ENCODE measurements around the gene MAP1LC3B2.

The MAP1LC3B2 gene

DNA sequence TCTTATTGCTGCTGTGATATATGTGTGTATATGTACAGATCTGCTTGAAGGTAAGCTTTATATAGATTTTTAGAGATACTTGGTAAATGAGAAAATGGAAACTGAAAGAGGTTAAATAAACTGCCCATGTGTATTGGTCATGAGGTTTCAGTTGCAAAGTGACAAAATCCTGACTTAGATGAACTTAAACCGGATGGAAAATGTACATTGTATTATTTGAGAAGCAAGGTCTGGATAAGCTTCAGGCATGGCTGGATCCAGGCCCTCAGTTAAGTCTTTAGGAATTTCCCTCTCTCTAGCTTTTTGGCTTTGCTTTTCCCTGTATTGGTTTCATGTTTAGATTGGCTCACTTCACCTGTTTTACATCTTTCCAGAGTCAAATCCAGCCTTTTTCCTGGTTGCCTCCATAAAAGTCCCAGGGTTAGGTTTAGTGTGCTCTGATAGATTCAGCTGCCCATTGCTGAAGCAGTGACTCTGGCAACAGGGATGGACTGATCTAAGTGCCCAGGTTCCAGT lies 21.0 kb upstream of the MAP1LC3B2 start:
- no peak for DNase-seq

DNA sequence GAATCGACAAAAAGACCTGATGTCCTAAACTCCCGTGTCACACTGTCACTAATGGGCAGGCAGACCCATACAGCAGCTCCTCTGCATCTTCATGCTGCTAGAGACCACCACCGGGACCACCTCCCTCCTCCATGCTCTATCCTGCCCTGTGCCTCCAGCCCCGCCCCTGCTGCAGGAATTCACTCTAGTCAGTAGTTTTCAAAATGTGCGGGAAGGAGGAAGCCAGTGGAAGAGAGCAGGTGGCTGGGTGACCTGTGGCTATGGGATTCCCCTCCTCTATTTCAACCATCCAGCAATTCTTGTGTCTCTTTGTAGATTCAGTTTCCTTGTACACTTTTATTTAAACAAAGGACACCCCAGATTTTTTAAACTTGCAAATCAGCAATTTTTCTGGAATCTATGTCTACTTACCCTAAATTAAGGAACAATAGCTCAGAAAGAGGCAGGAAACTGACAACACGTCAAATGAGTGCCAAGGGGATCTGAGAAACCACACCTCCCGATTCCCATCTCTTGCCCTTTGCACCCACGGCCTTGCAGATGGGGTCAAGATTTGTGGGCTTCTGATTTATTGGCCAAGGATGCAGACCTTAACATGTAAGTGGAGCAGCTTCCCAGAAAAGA lies 20.4 kb upstream of the MAP1LC3B2 start:
- DNase-seq = no peak

DNA sequence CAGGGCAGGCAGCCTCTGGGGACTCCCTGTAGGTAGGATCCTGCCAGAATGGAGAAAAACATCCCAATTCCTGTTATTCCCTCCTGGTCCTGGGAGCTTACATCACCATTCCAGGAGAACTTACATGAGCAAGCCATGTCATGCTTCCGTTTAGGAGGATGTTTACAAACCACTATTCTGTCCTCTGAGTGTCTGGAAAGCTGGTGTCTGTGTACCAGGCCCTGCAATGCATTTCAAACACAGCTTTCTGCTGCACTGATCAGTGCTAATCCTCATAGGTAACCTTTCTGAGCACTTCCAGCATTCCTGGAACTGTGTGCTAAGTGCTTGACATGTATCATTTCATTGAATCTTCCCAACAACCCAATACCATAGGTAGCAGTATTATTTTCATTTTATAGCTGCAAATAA lies 19.8 kb upstream of the MAP1LC3B2 start:
- no peak for DNase-seq

DNA sequence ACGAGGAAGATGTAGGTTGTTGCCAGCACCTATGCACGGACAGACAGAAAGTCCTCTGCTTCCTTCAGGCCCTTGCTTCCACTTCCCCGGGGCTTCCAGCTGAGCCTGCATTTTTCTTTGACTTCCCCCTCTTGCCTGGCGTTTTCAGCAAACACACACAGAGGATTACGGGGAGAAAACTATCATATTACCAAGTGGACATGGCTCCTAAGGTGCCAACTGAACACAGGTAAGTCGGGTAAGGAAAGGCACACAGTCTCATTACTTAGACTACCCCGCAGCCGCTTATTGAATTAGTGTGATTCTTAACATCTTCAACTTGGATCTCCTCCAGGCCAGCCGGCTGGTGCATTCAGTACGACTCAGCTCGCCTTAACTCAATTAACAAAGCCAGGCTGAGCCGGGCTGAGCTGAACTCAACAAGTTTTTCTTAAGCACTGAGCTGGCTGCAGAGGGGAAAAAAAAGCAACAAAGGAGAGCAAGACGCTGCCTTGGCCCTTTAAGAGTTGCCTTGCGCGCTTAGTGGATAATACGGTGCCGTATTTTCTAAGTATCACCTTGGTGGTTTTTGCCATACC lies 19.2 kb upstream of the MAP1LC3B2 start:
- DNase-seq = no peak

DNA sequence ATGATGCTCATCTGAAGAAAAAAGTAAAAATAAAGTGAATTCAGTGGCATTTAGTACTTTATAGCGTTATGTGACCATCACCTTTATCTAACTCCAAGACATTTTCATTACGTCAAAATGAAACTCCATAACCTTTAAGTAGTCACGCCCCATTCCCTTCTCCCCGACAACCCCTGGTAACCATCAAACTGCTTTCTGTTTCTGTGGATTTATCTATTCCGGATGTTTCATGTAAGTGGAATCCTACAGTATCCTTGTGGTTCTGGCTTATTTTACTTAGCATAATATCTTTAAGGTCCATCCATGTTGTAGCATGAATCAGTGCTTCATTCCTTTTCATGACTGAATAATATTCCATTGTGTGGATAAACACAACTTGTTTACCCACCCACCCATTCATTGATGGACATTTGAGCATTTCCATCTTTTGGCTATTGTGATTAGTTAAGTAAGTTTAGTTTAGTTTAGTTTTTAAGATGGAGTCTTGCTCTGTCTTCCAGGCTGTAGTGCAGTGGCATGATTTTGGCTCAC lies 18.5 kb upstream of the MAP1LC3B2 start:
- DNase-seq = no peak

DNA sequence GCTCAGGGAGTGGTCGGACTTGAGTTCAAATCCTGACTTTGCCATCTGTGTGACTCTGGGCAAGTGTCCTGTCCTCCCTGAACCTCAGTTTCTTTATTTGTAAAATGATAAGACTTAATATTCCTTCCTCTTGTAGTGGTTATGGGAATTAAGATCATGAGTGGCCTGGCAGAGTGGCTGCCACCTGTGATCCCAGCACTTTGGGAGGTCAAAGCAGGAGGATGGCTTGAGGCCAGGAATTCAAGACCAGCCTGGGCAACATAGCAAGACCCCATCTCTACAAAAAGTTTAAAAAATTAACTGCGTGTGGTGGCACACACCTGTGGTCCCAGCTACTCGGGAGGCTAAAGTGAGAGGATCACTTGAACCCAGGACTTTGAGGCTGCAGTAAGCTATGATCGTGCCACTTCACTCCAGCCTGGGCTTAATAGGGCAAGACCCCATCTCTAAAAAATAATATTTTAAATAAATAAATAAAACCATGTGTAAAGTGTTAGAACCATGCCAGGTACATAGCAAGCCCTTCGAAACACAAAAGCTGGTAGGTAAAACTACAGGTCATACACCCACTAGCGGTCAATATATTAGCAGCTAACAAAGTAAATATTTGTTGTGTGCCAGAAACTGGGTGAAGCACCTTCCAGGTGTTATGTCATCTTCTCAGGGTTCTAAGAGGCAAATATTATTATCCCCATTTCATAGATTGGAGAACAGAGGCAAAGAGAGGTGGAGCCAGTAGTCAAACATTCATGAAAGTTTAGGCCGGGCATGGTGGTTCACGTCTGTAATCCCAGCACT lies 17.4 kb upstream of the MAP1LC3B2 start:
- DNase-seq = no peak

DNA sequence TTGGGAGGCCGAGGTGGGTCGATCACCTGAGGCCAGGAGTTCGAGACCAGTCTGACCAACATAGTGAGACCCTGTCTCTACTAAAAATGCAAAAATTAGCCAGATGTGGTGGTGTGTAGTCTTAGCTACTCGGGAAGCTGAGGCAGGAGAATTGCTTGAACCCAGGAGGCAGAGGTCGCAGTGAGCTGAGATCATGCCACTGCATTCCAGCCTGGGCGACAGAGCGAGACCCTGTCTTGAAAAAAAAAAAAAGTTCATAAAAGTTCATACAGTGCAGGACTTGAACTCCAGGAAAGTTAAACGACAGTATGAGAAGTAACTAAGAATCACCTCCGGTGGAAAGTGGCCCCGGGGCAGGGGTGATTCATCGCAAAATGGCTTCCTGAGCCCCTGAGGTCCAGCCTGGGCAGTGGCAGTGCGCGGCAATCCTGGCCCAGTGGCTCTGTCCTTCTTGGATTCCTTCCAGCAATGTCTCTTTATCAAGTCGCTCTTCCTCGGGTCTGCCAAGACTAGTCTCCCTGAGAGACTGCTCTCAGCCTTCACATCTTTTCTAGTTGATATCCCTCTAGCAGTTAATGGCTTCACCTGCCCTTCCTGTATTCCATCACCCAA lies 16.7 kb upstream of the MAP1LC3B2 start:
- no peak for DNase-seq

DNA sequence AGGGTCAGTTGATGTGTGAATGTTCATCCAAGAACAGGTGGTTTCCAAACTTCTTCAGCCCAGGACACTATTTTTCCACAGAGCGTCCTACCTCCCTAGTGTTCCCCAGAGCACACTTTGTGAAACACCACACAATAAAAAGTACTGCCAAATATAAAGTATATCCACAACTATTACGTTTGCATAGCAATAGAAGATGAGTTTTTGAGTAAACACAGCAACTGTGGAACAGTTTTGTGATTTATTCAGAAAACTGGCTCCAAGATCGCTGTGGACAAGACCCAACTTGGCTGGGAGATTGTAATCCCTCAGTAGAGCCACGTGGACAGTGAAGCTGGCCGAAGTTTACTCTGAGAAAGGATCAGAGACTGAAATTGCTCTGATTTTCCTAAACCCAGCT lies 14.5 kb upstream of the MAP1LC3B2 start:
- DNase-seq = no peak

DNA sequence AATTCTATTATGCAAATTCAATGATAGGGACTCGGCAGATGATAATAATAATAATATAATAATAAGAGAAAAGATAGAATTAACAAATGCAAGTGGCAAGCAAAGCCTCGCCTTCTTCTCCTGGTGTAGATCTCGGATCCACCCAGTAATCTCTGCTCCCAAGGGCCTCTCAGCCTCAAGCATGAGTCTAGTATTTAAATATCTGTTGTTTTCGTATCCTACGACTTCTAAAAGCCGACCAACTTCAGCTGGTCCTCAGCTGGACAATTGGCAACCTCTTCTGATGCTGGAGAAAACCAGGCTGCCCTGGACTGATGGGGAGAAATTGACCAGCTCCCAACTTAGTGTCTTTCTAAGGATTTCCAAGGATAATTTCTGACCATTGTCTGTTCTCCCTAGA lies 14.0 kb upstream of the MAP1LC3B2 start:
- no peak for DNase-seq

DNA sequence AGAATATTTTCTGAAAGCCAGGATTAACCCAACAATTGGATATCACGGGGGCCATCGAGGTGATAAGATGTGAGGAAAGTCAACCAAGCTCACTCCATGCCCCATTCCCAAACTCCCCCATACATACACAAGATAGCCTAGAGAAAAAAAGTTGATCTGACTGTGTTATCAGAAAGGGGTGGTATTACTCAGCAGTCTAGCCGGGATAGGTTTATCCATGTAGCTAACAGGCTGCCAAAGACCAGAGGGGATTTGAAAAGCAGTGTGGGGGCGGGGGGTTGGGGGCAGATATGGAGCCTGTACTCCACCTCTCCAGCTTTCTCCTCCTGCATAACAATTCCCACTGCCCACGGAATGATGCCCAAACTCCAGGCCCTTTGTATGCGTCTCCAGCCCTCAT lies 13.2 kb upstream of the MAP1LC3B2 start:
- DNase-seq = no peak

DNA sequence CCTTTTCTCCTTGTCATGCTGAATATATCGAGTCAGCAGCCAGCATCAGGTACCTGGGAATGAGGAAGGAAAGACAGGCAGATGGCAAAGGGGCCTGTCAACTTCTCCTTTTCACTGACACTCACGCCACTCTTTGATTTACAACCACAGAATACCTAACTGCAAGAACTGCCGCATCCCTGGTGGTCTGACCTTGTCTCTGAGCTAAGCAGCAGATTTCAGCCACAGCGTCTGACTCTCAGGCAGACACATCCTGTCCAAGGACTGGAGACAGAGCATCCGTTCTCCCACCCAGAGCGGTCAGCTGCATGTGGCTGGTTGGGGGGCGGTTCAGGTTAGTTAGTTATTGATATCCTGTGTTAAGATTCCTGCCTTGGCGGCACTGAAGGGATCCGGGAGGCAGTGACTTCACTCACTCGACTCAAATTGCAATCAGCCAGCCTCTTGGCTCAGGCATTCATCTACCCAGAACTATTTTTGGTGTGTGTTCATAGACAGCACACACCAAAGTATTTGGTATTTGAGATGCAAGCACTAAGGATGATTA lies 11.2 kb upstream of the MAP1LC3B2 start:
- no peak for DNase-seq

DNA sequence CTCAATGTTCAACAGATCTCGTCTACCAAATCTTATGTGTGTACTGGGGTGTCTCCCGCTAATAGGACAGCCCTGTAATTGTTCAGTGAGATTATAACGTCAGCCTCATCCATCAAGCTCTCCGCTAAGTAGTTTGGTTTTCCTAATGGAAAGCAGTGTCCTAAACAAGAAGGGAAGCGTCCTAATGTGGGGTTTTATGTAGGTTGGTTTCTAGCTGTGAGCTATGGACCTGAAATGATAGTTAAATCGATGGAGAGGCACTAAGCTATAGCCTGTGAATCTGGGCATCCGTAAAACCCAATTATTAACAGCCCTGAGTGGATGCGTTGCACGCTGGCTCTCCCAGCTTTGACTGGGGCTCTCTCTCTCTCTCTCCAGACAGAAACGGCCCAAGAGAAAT lies 9.2 kb upstream of the MAP1LC3B2 start:
- DNase-seq = no peak

DNA sequence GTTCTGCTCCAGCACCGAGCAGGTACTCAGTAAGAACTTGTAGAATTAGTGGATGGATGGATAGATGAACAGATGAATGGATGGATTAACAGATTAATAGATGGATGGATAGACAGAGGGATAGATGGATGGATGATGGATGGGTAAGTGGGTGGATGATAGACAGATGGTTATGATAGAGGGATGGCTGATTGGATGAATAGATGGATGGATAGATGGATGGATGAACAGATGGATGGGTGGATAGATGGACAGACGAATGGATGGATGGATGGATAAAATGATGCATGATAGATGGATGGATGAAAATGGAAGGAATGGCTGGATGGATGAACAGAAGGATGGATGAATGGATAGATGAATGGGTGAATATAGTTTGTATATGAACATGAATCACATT lies 8.0 kb upstream of the MAP1LC3B2 start:
- DNase-seq = no peak

DNA sequence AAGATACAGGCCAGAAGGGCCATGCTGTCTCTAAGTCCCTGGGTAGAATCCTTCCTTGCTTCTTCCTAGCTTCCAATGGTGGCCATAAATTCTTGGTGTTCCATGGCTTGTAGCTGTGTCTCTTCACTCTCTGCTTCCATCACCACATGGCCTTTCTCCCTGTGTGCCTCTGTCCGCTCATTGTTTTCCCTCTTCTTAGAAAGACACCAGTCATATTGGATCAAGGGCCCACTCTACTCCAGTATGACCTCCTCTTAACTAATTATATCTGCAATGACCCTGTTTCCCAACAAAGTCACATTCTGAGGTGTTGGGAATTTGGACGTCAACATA lies 7.6 kb upstream of the MAP1LC3B2 start:
- DNase-seq = no peak

DNA sequence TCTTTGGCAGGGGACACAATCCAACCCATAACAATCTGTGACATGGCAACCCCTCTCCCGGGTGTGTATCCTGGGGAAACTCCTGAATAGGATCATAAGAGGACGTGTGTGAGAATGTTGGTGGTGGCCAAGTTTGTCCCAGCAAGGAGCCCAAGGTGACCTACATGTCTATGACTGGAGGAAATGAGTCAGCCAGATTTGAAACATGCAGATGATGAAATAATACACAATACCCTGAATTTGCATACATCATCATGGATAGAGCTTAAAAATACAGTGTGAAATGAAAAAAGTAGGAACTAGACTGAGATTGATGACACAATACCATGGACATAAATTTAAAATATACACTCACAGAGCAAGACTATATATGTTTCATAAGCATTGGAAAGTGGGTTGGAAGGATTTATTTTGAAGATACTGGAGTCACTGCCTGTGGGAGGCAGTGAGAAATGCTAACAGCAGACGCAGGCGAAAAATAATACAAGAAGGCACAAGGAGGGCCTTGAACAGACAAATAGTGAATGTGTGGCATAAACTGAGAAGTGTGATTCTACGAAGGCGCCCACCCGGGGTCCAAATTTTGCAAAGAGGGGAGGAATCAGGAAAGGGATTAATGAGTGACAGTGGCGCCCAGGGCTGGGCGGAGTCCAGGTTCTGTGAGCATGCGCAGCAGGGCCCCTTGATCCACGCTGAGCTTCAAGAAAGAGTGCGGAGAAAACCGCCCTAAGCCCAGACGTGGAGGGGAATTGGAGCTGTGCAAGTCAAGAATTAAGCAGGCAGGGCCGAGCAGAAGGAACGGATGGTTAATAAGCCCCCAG lies 7.0 kb upstream of the MAP1LC3B2 start:
- no peak for DNase-seq

DNA sequence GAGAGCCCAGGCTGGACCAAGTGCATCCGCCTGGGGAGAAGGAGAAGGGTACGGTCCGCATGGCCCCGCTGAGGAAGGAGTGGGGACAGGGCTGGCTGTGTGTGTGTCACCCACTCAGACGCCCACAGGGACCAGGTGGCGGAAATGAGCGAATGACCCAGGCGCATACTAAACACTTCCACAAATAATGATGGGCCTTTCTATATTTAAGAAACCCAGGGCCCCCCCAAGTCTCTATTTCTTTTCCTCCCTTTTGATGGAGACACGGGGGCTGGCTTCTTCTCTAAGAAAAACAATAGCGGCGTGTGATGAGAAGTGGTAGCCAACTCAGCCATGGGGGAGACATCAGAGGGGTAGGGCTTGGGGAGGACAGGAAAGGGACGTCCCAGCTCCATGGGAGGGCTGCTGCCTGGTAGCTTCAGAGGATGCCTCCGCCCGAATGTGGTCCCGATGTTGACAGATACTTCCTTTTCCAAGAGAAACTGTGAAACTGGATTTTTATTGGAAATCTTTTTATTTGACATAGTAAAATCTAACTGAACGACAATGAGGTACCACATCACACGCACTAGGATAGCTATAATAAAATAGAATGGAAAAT lies 6.3 kb upstream of the MAP1LC3B2 start:
- DNase-seq = no peak

DNA sequence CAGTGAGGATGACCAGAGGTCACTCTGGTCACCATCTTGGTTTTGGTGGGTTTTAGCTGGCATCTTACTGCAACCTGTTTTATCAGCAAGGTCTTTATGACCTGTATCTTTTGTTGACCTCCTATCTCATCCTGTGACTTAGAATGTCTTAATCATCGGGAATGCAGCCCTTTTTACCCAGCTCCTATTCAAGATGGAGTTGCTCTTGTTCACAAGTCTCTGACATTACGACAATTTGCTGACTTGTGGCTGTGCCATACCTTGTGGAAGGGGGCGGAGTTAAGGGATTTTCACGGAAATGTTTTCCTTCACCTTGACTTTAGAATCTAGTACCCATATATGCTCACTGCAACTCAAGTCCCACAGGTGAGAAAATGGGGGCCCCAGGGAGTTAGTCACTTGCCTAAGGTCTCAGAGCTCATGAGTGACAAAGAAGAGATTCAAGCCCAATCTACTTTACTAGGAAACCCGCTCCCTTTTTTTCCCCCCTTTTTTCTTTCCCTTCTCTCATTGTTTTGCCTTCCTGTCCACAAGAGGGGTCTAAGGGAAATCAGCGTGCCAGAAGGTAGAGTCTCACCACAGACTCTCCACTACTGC lies 2.7 kb upstream of the MAP1LC3B2 start:
- no peak for DNase-seq

DNA sequence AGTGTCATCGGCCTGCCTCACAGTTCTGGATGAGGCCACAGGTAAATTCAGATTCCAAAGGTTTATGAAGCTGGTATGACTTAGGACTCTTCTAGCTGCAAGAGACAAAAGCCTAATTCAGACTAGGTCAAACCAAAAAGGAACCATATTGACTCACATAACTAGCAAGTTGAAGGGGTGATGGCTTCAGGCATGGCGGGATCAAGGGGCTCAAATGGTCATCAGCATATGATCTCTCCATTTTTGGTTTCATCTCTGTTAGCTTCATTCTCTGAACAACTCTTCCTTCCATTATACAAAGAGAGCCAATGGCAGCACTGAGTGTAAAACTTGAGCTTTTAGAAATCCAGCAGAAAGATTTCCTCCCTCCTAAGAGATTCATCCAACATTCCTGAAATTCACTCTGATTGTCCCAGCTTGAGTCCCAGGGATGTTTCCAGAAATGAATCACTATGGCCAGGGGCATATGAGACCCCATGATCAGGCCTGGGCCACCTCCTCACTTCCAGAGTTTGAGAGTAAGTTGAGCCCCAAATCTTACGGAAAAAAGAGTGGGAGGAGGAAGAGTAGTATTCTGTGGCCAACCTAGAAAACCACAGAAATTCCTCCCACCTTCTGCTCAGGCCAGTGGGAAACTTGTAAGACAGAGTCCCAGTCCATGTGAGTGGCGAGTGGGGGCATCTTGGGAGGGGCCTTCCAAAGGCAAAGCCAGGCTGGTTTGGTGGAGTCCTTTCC lies 2.0 kb upstream of the MAP1LC3B2 start:
- no peak for DNase-seq

DNA sequence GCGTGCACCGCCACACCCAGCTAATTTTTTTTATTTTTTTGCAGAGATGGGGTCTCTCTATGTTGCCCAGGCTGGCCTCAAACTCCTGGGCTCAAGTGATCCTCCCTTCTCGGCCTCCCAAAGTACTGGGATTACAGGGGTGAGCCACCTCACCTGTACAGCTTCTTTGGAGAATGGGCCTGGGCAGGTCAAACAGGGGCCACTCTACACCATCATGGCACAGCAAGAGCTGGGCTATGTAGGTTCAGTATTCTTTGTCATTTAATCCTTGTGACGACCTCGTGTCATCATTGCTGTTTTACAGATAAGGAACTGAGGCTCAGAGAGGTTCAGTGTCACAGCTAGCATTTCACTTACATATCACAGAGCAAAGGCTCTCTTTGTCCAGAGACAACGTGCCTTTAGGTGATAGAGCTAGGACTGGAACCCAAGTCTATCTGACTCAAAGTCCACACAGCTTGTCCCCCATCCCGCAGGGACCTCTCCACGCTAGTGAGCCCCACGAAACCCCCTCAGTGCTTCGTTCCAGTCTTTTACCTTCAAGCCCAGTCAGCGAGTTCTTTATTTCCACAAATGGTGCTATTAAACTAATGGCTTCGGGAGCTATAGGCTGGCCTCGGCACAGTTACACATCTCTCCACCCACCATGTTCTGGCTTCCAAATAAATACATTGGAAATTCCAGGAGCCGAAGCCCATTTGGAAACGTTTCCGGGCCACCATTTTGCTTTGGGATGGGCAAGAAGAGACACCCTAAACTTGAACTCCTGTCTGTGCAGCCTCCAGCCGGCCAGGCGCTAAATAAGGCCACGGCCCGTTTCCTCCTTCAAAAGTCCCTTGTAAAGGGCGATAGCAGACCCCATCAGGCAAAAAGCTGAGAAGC lies 660 bp upstream of the MAP1LC3B2 start:
- DNase-seq = no peak

Data from stimulated activated CD4-positive, alpha-beta T cell treated with anti-CD3 and anti-CD28 coated beads, Interleukin-2, amount 100 ng/mL, for 24 hours (primary cell).